ENCODE results near the gene KIDINS220. TPM values are rescaled to one million over a fixed set of nuclear protein-coding genes. Genes with fewer than 3 reads are reported as not detected.

The KIDINS220 gene
- total and polyA plus RNA-seq, 2 experiments from 2014 or later, result 12.8 to 38.2 TPM

- Histone ChIP-seq H3K27me3 (ENCODE audit: insufficient read depth) (no peaks in the 10 kb centered on the region), H3F3A (replicated peaks; ENCODE audit: low read depth) (no peaks in the 10 kb centered on the region), H3K36me3 (ENCODE audit: insufficient read depth) (peaks cover 10% of the 10 kb centered on the region), H3K4me2 (no peak overlapping the region), H3K4me1 (ENCODE audit: insufficient read depth) (no peaks in the 10 kb centered on the region), H3K79me2 (replicated peaks; ENCODE audit: insufficient read depth) (no peaks in the 10 kb centered on the region), H3K9me2 (ENCODE audit: insufficient read depth) (no peaks in the 10 kb centered on the region), H4K20me1 (replicated peaks; ENCODE audit: insufficient read depth) (no peaks in the 10 kb centered on the region), H3K27ac (ENCODE audit: low read depth) (no peak overlapping the region), H3K4me3 (no peak overlapping the region), H2AFZ (no peak overlapping the region)
- no peak overlapping the region for H3K4me3 Mint-ChIP-seq
- no peaks in the 10 kb centered on the region for H3K27me3 Mint-ChIP-seq (ENCODE audit: insufficient read depth, low read depth, poor library complexity)
- DNase-seq (ENCODE audit: low spot score), result no peak
- ATAC-seq, result no peak
- H3K27ac Mint-ChIP-seq, result no peak overlapping the region
- no peaks in the 10 kb centered on the region for H3K4me1 Mint-ChIP-seq
- H3K9me3 Mint-ChIP-seq, result no peaks in the 10 kb centered on the region
- H3K36me3 Mint-ChIP-seq (ENCODE audit: low read depth), result peaks cover 4% of the 10 kb centered on the region; the same call in 2 of the 3 replicates
- TF ChIP-seq CTCF (conservative IDR thresholded peaks at IDR 0.05; ENCODE audit: low read depth in 2 of 2) (no peak), ZNF114 (CRISPR knock-in tag; IDR thresholded peaks at IDR 0.05) (no peak), ZNF462 (CRISPR knock-in tag; IDR thresholded peaks at IDR 0.05) (no peak), STAT1 (IDR thresholded peaks at IDR 0.05; ENCODE audit: unreplicated experiment) (no peak), EZH2phosphoT487 (IDR thresholded peaks at IDR 0.05; ENCODE audit: unreplicated experiment) (no peak), REST (IDR thresholded peaks at IDR 0.05; ENCODE audit: unreplicated experiment) (no peak)
These were observed 34.7 kb downstream of the KIDINS220 start for GRCh38 chr2:8802741-8803140.

Data from GM23338 (cell line).